ENCODE results near the gene TK1. TPM values are rescaled to one million over a fixed set of nuclear protein-coding genes. Genes with fewer than 3 reads are reported as not detected.
A peak's percentile ranks its signal among the peaks of the same experiment; 100 is the strongest.

The TK1 gene
- total and polyA plus RNA-seq, 7 experiments from 2014 or later = 0.20 to 57.7 (median 0.29) TPM; not detected in 2

DNA sequence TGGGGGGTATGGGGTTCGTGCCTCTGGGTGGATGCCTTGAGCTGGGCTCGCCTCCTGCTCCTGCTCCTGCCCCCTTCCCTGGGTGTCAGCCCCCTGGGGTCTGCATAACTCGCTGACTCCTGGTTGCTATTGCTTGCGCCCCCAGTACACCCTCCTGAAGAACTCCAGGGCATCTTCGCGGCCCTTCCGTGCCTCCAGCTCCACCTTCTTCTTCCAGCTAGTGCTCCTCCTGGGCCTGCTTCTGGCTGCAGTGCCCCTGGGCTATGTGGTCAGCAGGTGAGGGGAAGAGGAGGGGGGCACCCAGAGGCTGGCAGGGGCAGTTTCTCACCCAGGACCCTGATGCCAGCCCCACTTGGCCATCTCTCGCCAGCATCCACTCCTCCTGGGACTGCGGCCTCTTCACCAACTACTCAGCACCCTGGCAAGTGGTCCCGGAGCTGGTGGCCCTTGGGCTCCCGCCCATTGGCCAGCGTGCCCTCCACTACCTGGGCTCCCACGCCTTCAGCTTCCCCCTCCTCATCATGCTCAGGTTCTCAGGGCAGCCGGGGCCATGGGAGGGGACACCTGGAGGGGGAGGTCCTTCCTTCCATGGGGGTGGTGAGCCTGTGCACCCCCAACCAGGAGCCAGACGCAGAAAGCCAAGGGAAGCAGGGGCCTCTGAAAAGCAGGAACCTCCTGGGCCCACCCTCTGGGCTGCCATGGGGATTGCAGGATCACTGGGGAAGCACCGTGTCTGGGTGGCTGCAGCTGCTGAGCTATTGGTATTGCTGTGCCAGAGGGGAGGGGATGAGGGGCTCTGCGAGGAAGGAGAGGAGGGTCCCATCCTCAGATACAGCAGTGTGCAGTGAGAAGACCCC, 48.4 kb downstream of the TK1 start:
- H3K36me3 Mint-ChIP-seq = peaks cover 8 to 43% (median 25%) of the 10 kb centered on the region in 5 donors
- no peaks in the 10 kb centered on the region for H3K27me3 Mint-ChIP-seq
- CTCF ChIA-PET = interaction anchor here (1.0 to 6.3 kb wide), 6 partner anchors 12 to 38 kb away, joined by 3 to 59 read pairs (median 4); partner anchors contain the start of gene TMC6
- peak overlapping the region in 8 of 9 donors; percentile 20 to 91 (median 75) for H3K27ac Mint-ChIP-seq
- H3K27ac ChIP-seq (ENCODE audit: low read depth, low read length) = peak overlapping the region; percentile 54
- H3K4me1 ChIP-seq (ENCODE audit: control insufficient read depth in 2 of 2, insufficient read depth in 2 of 2, low read length in 2 of 2) = peaks cover 44 to 76% of the 10 kb centered on the region in 2 donors
- peaks cover 63 to 89% (median 77%) of the 10 kb centered on the region in 7 donors for H3K4me1 Mint-ChIP-seq
- no peaks in the 10 kb centered on the region for H3K9me3 ChIP-seq (ENCODE audit: control insufficient read depth in 2 of 3, low read length in 3 of 3)
- peak overlapping the region in 5 of 10 donors; percentile 20 to 90 (median 54) for H3K4me3 Mint-ChIP-seq
- no peak for ATAC-seq
- peak in 1 of 9 donors; percentile 9 for DNase-seq
- H3K27me3 ChIP-seq (ENCODE audit: control insufficient read depth in 2 of 2, insufficient read depth in 2 of 2, low read length in 2 of 2) = no peaks in the 10 kb centered on the region
- H3K36me3 ChIP-seq (ENCODE audit: control insufficient read depth in 2 of 3, insufficient read depth in 3 of 3, low read length in 3 of 3) = peaks cover 26 to 74% (median 26%) of the 10 kb centered on the region in 3 experiments
- POLR2A ChIA-PET = interaction anchor here (1.0 to 27.3 kb wide), 7 partner anchors 2 to 117 kb away, joined by 3 to 898 read pairs (median 13); partner anchors contain the start of genes C17orf99, TMC6 and TMC8
- H3K4me3 ChIP-seq (ENCODE audit: low read length) = no peak overlapping the region
- intact Hi-C loops (cut with micrococcal nuclease) = no loop called here
- H3K9me3 Mint-ChIP-seq = peaks cover 0 to 7% (median 0%) of the 10 kb centered on the region in 11 donors

DNA sequence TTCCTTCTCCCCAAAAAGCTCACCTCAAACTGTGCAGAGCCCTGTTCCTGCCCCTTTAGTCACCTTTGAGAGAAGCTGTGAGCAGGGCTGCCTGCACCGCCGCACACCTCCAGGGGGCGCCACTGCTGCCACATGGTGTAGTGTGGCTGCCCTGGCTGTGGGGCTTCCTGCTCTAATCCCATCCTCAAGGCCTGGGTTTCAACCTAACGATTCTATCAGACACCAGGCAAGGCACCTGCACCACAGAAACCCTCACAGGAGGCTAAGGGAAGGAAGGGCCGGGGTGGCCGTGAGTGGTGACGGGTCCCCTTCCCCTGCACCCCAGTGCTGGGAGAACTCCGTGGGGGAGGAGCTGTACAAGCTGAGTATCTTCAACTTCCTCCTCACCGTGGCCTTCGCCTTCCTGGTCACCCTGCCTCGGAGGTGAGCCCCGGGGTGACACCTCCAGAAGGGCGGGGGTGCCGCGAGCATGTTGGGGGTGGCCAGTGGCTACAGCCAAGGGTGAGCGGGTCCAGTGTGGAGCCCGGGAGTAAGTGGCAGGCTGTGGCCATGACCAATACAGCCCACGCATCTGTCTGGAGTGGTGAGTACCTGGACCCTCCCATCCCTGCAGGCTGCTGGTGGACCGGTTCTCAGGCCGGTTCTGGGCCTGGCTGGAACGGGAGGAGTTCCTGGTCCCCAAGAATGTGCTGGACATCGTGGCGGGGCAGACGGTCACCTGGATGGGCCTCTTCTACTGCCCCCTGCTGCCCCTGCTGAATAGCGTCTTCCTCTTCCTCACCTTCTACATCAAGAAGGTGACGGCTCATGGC, 49.3 kb downstream of the TK1 start:
- peaks cover 52 to 81% of the 10 kb centered on the region in 2 donors for H3K4me1 ChIP-seq (ENCODE audit: control insufficient read depth in 2 of 2, insufficient read depth in 2 of 2, low read length in 2 of 2)
- H3K9me3 Mint-ChIP-seq = peaks cover 0 to 7% (median 0%) of the 10 kb centered on the region in 11 donors
- no peaks in the 10 kb centered on the region for H3K9me3 ChIP-seq (ENCODE audit: control insufficient read depth in 2 of 3, low read length in 3 of 3)
- peak overlapping the region; percentile 11 to 90 (median 58) for H3K4me3 Mint-ChIP-seq
- H3K36me3 Mint-ChIP-seq = peaks cover 8 to 48% (median 28%) of the 10 kb centered on the region in 5 donors
- intact Hi-C loops (cut with micrococcal nuclease) = loop anchor here in 1 of 2 donors (2.0 kb wide), 1 partner anchor 53 kb away; no protein-coding TSS in a partner anchor
- ChIA-PET CTCF (interaction anchor here (1.0 to 6.3 kb wide), 5 partner anchors 12 to 39 kb away, joined by 3 to 59 read pairs (median 4); partner anchors contain the start of gene TMC6), POLR2A (interaction anchor here (1.0 to 27.3 kb wide), 8 partner anchors 3 to 118 kb away, joined by 3 to 898 read pairs (median 10); partner anchors contain the start of genes C17orf99, TMC6 and TMC8)
- H3K36me3 ChIP-seq (ENCODE audit: control insufficient read depth in 2 of 3, insufficient read depth in 3 of 3, low read length in 3 of 3) = peaks cover 26 to 80% (median 34%) of the 10 kb centered on the region in 3 experiments
- no peaks in the 10 kb centered on the region for H3K27me3 ChIP-seq (ENCODE audit: control insufficient read depth in 2 of 2, insufficient read depth in 2 of 2, low read length in 2 of 2)
- peak overlapping the region in 8 of 9 donors; percentile 55 to 92 (median 83) for H3K27ac Mint-ChIP-seq
- no peak overlapping the region for H3K4me3 ChIP-seq (ENCODE audit: low read length)
- H3K27me3 Mint-ChIP-seq = no peaks in the 10 kb centered on the region
- DNase-seq (peak in 4 of 9 donors; percentile 43 to 67 (median 50)), ATAC-seq (no peak)
- H3K4me1 Mint-ChIP-seq = peaks cover 64 to 84% (median 76%) of the 10 kb centered on the region in 7 donors
- H3K27ac ChIP-seq (ENCODE audit: low read depth, low read length) = peak overlapping the region; percentile 54

GRCh38 chr17:78135858-78136500, 50.9 kb downstream of the TK1 start:
- peaks cover 0 to 9% (median 0%) of the 10 kb centered on the region in 11 donors for H3K9me3 Mint-ChIP-seq
- H3K4me1 ChIP-seq (ENCODE audit: control insufficient read depth in 2 of 2, insufficient read depth in 2 of 2, low read length in 2 of 2) = peaks cover 54 to 68% of the 10 kb centered on the region in 2 donors
- H3K36me3 Mint-ChIP-seq = peaks cover 8 to 51% (median 29%) of the 10 kb centered on the region in 5 donors
- POLR2A ChIA-PET = interaction anchor here (0.6 to 27.3 kb wide), 9 partner anchors 4 to 208 kb away, joined by 3 to 898 read pairs (median 4); partner anchors contain the start of genes C17orf99, TMC6, TMC8 and TNRC6C
- H3K4me1 Mint-ChIP-seq = peaks cover 58 to 73% (median 67%) of the 10 kb centered on the region in 7 donors
- no peaks in the 10 kb centered on the region for H3K27me3 ChIP-seq (ENCODE audit: control insufficient read depth in 2 of 2, insufficient read depth in 2 of 2, low read length in 2 of 2)
- ATAC-seq = no peak
- peak overlapping the region; percentile 46 to 94 (median 80) for H3K27ac Mint-ChIP-seq
- CTCF ChIA-PET = interaction anchor here (0.6 to 6.3 kb wide), 11 partner anchors 10 to 116 kb away, joined by 3 to 59 read pairs (median 5); partner anchors contain the start of gene TMC6
- H3K27me3 Mint-ChIP-seq = no peaks in the 10 kb centered on the region
- no peak overlapping the region for H3K27ac ChIP-seq (ENCODE audit: low read depth, low read length)
- H3K4me3 ChIP-seq (ENCODE audit: low read length) = no peak overlapping the region
- DNase-seq = no peak
- H3K36me3 ChIP-seq (ENCODE audit: control insufficient read depth in 2 of 3, insufficient read depth in 3 of 3, low read length in 3 of 3) = peaks cover 26 to 77% (median 38%) of the 10 kb centered on the region in 3 experiments
- peak overlapping the region; percentile 20 to 99 (median 64) for H3K4me3 Mint-ChIP-seq
- H3K9me3 ChIP-seq (ENCODE audit: control insufficient read depth in 2 of 3, low read length in 3 of 3) = no peaks in the 10 kb centered on the region
- intact Hi-C loops (cut with micrococcal nuclease) = loop anchor here in 1 of 2 donors (2.0 kb wide), 1 partner anchor 51 kb away; no protein-coding TSS in a partner anchor

GRCh38 chr17:78134899-78135385, 51.9 kb downstream of the TK1 start:
- no peak overlapping the region for H3K27ac ChIP-seq (ENCODE audit: low read depth, low read length)
- DNase-seq (no peak), ATAC-seq (no peak)
- no peaks in the 10 kb centered on the region for H3K9me3 ChIP-seq (ENCODE audit: control insufficient read depth in 2 of 3, low read length in 3 of 3)
- Mint-ChIP-seq H3K4me1 (peaks cover 53 to 71% (median 62%) of the 10 kb centered on the region in 7 donors), H3K9me3 (peaks cover 0 to 9% (median 0%) of the 10 kb centered on the region in 11 donors), H3K36me3 (peaks cover 8 to 53% (median 34%) of the 10 kb centered on the region in 5 donors), H3K27ac (peak overlapping the region in 6 of 9 donors; percentile 17 to 94 (median 85)), H3K4me3 (peak overlapping the region in 8 of 10 donors; percentile 55 to 99 (median 90)), H3K27me3 (peaks cover 0 to 3% (median 0%) of the 10 kb centered on the region in 5 donors)
- CTCF ChIA-PET = interaction anchor here (0.6 to 6.3 kb wide), 12 partner anchors 9 to 117 kb away, joined by 3 to 59 read pairs (median 5); partner anchors contain the start of gene TMC6
- POLR2A ChIA-PET = interaction anchor here (0.9 to 27.3 kb wide), 11 partner anchors 5 to 694 kb away, joined by 3 to 898 read pairs (median 5); partner anchors contain the start of genes C17orf99, TMC6, TMC8 and TNRC6C
- intact Hi-C loops (cut with micrococcal nuclease) = loop anchor here (1.0 to 5.0 kb wide), 13 partner anchors 10 to 1398 kb away; partner anchors contain the start of genes MFSD11 (in 2 of the 2), SRSF2 (in 2 of the 2) and SYNGR2 (in 1 of the 2)
- peaks cover 26 to 81% (median 40%) of the 10 kb centered on the region in 3 experiments for H3K36me3 ChIP-seq (ENCODE audit: control insufficient read depth in 2 of 3, insufficient read depth in 3 of 3, low read length in 3 of 3)
- H3K4me3 ChIP-seq (ENCODE audit: low read length) = no peak overlapping the region
- H3K4me1 ChIP-seq (ENCODE audit: control insufficient read depth in 2 of 2, insufficient read depth in 2 of 2, low read length in 2 of 2) = peaks cover 50 to 63% of the 10 kb centered on the region in 2 donors
- no peaks in the 10 kb centered on the region for H3K27me3 ChIP-seq (ENCODE audit: control insufficient read depth in 2 of 2, insufficient read depth in 2 of 2, low read length in 2 of 2)

Data from naive thymus-derived CD4-positive, alpha-beta T cell (primary cell).